Measurements from ENCODE around the gene B4GALT5.

The B4GALT5 gene

GRCh38 chr20:49701916-49702315 lies 11.8 kb downstream of the B4GALT5 start:
- Histone ChIP-seq H3K4me3 (ENCODE audit: low read depth in 1 of 2, low read length in 2 of 2) (no peak overlapping the region), H3K36me3 (ENCODE audit: control insufficient read depth in 1 of 2, insufficient read depth in 2 of 2, low read length in 2 of 2) (no peaks in the 10 kb centered on the region), H3K4me1 (ENCODE audit: control insufficient read depth in 1 of 2, insufficient read depth in 2 of 2, low read length in 2 of 2) (peaks cover 44 to 57% of the 10 kb centered on the region in 2 donors), H3K9me3 (ENCODE audit: control insufficient read depth in 1 of 2, low read length in 2 of 2) (no peaks in the 10 kb centered on the region), H3K9ac (ENCODE audit: low read depth in 1 of 2, low read length in 2 of 2) (no peak overlapping the region), H3K27me3 (ENCODE audit: control insufficient read depth in 1 of 2, insufficient read depth in 2 of 2, low read length in 2 of 2) (no peaks in the 10 kb centered on the region), H3K27ac (ENCODE audit: low read depth, low read length) (no peak overlapping the region)

- Histone ChIP-seq H3K9me3 (ENCODE audit: control insufficient read depth in 1 of 2, low read length in 2 of 2) (no peaks in the 10 kb centered on the region), H3K27ac (ENCODE audit: low read depth, low read length) (no peak overlapping the region), H3K27me3 (ENCODE audit: control insufficient read depth in 1 of 2, insufficient read depth in 2 of 2, low read length in 2 of 2) (no peaks in the 10 kb centered on the region), H3K9ac (ENCODE audit: low read depth in 1 of 2, low read length in 2 of 2) (no peak overlapping the region), H3K4me3 (ENCODE audit: low read depth in 1 of 2, low read length in 2 of 2) (no peak overlapping the region), H3K36me3 (ENCODE audit: control insufficient read depth in 1 of 2, insufficient read depth in 2 of 2, low read length in 2 of 2) (no peaks in the 10 kb centered on the region), H3K4me1 (ENCODE audit: control insufficient read depth in 1 of 2, insufficient read depth in 2 of 2, low read length in 2 of 2) (peaks cover 42 to 57% of the 10 kb centered on the region in 2 donors)
These were observed 12.4 kb downstream of the B4GALT5 start for GRCh38 chr20:49701241-49701790.

GRCh38 chr20:49700411-49701185 lies 13.1 kb downstream of the B4GALT5 start:
- H3K9me3 ChIP-seq (ENCODE audit: control insufficient read depth in 1 of 2, low read length in 2 of 2) = no peaks in the 10 kb centered on the region
- no peak overlapping the region for H3K4me3 ChIP-seq (ENCODE audit: low read depth in 1 of 2, low read length in 2 of 2)
- peaks cover 36 to 57% of the 10 kb centered on the region in 2 donors for H3K4me1 ChIP-seq (ENCODE audit: control insufficient read depth in 1 of 2, insufficient read depth in 2 of 2, low read length in 2 of 2)

GRCh38 chr20:49699200-49699992 lies 14.3 kb downstream of the B4GALT5 start:
- H3K9me3 ChIP-seq (ENCODE audit: control insufficient read depth in 1 of 2, low read length in 2 of 2) = no peaks in the 10 kb centered on the region
- H3K27ac ChIP-seq (ENCODE audit: low read depth, low read length) = no peak overlapping the region
- H3K4me3 ChIP-seq (ENCODE audit: low read depth in 1 of 2, low read length in 2 of 2) = no peak overlapping the region
- H3K36me3 ChIP-seq (ENCODE audit: control insufficient read depth in 1 of 2, insufficient read depth in 2 of 2, low read length in 2 of 2) = no peaks in the 10 kb centered on the region
- H3K4me1 ChIP-seq (ENCODE audit: control insufficient read depth in 1 of 2, insufficient read depth in 2 of 2, low read length in 2 of 2) = peaks cover 45 to 59% of the 10 kb centered on the region in 2 donors
- no peaks in the 10 kb centered on the region for H3K27me3 ChIP-seq (ENCODE audit: control insufficient read depth in 1 of 2, insufficient read depth in 2 of 2, low read length in 2 of 2)
- H3K9ac ChIP-seq (ENCODE audit: low read depth in 1 of 2, low read length in 2 of 2) = no peak overlapping the region

More at GRCh38 chr20:49700411-49701185, 13.1 kb downstream of the B4GALT5 start:
- H3K27ac ChIP-seq (ENCODE audit: low read depth, low read length) = no peak overlapping the region
- H3K36me3 ChIP-seq (ENCODE audit: control insufficient read depth in 1 of 2, insufficient read depth in 2 of 2, low read length in 2 of 2) = no peaks in the 10 kb centered on the region
- no peaks in the 10 kb centered on the region for H3K27me3 ChIP-seq (ENCODE audit: control insufficient read depth in 1 of 2, insufficient read depth in 2 of 2, low read length in 2 of 2)
- H3K9ac ChIP-seq (ENCODE audit: low read depth in 1 of 2, low read length in 2 of 2) = no peak overlapping the region

DNA sequence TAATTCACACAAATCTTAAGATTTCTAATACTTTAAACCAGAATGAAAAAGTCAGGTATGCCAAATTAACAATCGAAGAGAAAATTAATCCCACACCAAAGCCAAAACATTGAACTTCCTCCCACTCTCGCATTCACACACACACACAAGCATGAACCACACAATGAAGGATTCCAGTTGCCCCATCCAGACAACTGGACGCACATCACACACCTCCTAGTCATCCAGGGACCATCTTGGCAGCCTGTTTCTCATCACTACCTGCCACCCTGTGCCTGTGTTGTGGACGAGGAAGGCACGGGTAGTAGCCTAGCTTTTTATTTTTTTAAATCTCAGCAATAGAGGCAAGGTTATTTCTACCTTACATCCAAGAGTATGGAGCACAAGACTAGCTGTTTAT lies 15.2 kb downstream of the B4GALT5 start:
- H3K4me3 ChIP-seq (ENCODE audit: low read depth in 1 of 2, low read length in 2 of 2) = no peak overlapping the region
- H3K9me3 ChIP-seq (ENCODE audit: control insufficient read depth in 1 of 2, low read length in 2 of 2) = no peaks in the 10 kb centered on the region
- no peak overlapping the region for H3K9ac ChIP-seq (ENCODE audit: low read depth in 1 of 2, low read length in 2 of 2)
- peaks cover 54 to 65% of the 10 kb centered on the region in 2 donors for H3K4me1 ChIP-seq (ENCODE audit: control insufficient read depth in 1 of 2, insufficient read depth in 2 of 2, low read length in 2 of 2)
- no peaks in the 10 kb centered on the region for H3K36me3 ChIP-seq (ENCODE audit: control insufficient read depth in 1 of 2, insufficient read depth in 2 of 2, low read length in 2 of 2)
- no peak overlapping the region for H3K27ac ChIP-seq (ENCODE audit: low read depth, low read length)
- H3K27me3 ChIP-seq (ENCODE audit: control insufficient read depth in 1 of 2, insufficient read depth in 2 of 2, low read length in 2 of 2) = no peaks in the 10 kb centered on the region

- Histone ChIP-seq H3K27me3 (ENCODE audit: control insufficient read depth in 1 of 2, insufficient read depth in 2 of 2, low read length in 2 of 2) (no peaks in the 10 kb centered on the region), H3K4me3 (ENCODE audit: low read depth in 1 of 2, low read length in 2 of 2) (no peak overlapping the region), H3K9ac (ENCODE audit: low read depth in 1 of 2, low read length in 2 of 2) (peak overlapping the region in 1 of 2 donors; percentile 35)
These were observed 16.6 kb downstream of the B4GALT5 start for GRCh38 chr20:49697071-49697470.

GRCh38 chr20:49696594-49696993 lies 17.1 kb downstream of the B4GALT5 start:
- Histone ChIP-seq H3K4me1 (ENCODE audit: control insufficient read depth in 1 of 2, insufficient read depth in 2 of 2, low read length in 2 of 2) (peaks cover 63 to 83% of the 10 kb centered on the region in 2 donors), H3K9ac (ENCODE audit: low read depth in 1 of 2, low read length in 2 of 2) (peak overlapping the region in 1 of 2 donors; percentile 7), H3K27ac (ENCODE audit: low read depth, low read length) (no peak overlapping the region), H3K4me3 (ENCODE audit: low read depth in 1 of 2, low read length in 2 of 2) (no peak overlapping the region), H3K36me3 (ENCODE audit: control insufficient read depth in 1 of 2, insufficient read depth in 2 of 2, low read length in 2 of 2) (no peaks in the 10 kb centered on the region), H3K9me3 (ENCODE audit: control insufficient read depth in 1 of 2, low read length in 2 of 2) (no peaks in the 10 kb centered on the region), H3K27me3 (ENCODE audit: control insufficient read depth in 1 of 2, insufficient read depth in 2 of 2, low read length in 2 of 2) (no peaks in the 10 kb centered on the region)

More at GRCh38 chr20:49697071-49697470, 16.6 kb downstream of the B4GALT5 start:
- Histone ChIP-seq H3K36me3 (ENCODE audit: control insufficient read depth in 1 of 2, insufficient read depth in 2 of 2, low read length in 2 of 2) (no peaks in the 10 kb centered on the region), H3K27ac (ENCODE audit: low read depth, low read length) (no peak overlapping the region), H3K9me3 (ENCODE audit: control insufficient read depth in 1 of 2, low read length in 2 of 2) (no peaks in the 10 kb centered on the region), H3K4me1 (ENCODE audit: control insufficient read depth in 1 of 2, insufficient read depth in 2 of 2, low read length in 2 of 2) (peaks cover 63 to 79% of the 10 kb centered on the region in 2 donors)

- Histone ChIP-seq H3K4me1 (ENCODE audit: control insufficient read depth in 1 of 2, insufficient read depth in 2 of 2, low read length in 2 of 2) (peaks cover 56 to 85% of the 10 kb centered on the region in 2 donors), H3K9me3 (ENCODE audit: control insufficient read depth in 1 of 2, low read length in 2 of 2) (no peaks in the 10 kb centered on the region), H3K36me3 (ENCODE audit: control insufficient read depth in 1 of 2, insufficient read depth in 2 of 2, low read length in 2 of 2) (no peaks in the 10 kb centered on the region), H3K9ac (ENCODE audit: low read depth in 1 of 2, low read length in 2 of 2) (no peak overlapping the region), H3K4me3 (ENCODE audit: low read depth in 1 of 2, low read length in 2 of 2) (no peak overlapping the region), H3K27me3 (ENCODE audit: control insufficient read depth in 1 of 2, insufficient read depth in 2 of 2, low read length in 2 of 2) (no peaks in the 10 kb centered on the region), H3K27ac (ENCODE audit: low read depth, low read length) (no peak overlapping the region)
These were observed 17.8 kb downstream of the B4GALT5 start for GRCh38 chr20:49695830-49696229.

GRCh38 chr20:49694450-49695071 lies 19.1 kb downstream of the B4GALT5 start:
- Histone ChIP-seq H3K27me3 (ENCODE audit: control insufficient read depth in 1 of 2, insufficient read depth in 2 of 2, low read length in 2 of 2) (no peaks in the 10 kb centered on the region), H3K4me1 (ENCODE audit: control insufficient read depth in 1 of 2, insufficient read depth in 2 of 2, low read length in 2 of 2) (peaks cover 55 to 84% of the 10 kb centered on the region in 2 donors), H3K27ac (ENCODE audit: low read depth, low read length) (no peak overlapping the region), H3K4me3 (ENCODE audit: low read depth in 1 of 2, low read length in 2 of 2) (no peak overlapping the region), H3K36me3 (ENCODE audit: control insufficient read depth in 1 of 2, insufficient read depth in 2 of 2, low read length in 2 of 2) (no peaks in the 10 kb centered on the region), H3K9me3 (ENCODE audit: control insufficient read depth in 1 of 2, low read length in 2 of 2) (no peaks in the 10 kb centered on the region), H3K9ac (ENCODE audit: low read depth in 1 of 2, low read length in 2 of 2) (peak overlapping the region in 1 of 2 donors; percentile 22)
